DMS 273 (cell line): ENCODE results near the gene RNGTT.
"Not testable (repeated sequence)": the region's sequence is repeated elsewhere in the genome, so short reads cannot be mapped to it uniquely, and the experiment has no call there.

Source experiments
- DNase-seq: peaks from one replicate; lab custom pipeline; 2025; ENCODE audit not compliant: unreplicated experiment; lab: John Stamatoyannopoulos, UW

RNGTT gene

GRCh38 chr6:88823998-88824397 lies 139.4 kb downstream of the RNGTT start:
- DNase-seq: no peak

- DNase-seq: no peak
These were observed 147.9 kb downstream of the RNGTT start for GRCh38 chr6:88815491-88815890.

GRCh38 chr6:88814909-88815308 lies 148.5 kb downstream of the RNGTT start:
- no peak for DNase-seq

GRCh38 chr6:88813045-88813444 lies 150.4 kb downstream of the RNGTT start:
- DNase-seq: no peak

- no peak for DNase-seq
These were observed 152.7 kb downstream of the RNGTT start for GRCh38 chr6:88810701-88811100.

- DNase-seq: no peak
These were observed 153.3 kb downstream of the RNGTT start for GRCh38 chr6:88810089-88810488.

GRCh38 chr6:88808381-88808780 lies 155.0 kb downstream of the RNGTT start:
- DNase-seq: no peak

GRCh38 chr6:88807622-88808021 lies 155.8 kb downstream of the RNGTT start:
- no peak for DNase-seq

GRCh38 chr6:88806728-88807127 lies 156.7 kb downstream of the RNGTT start:
- DNase-seq: no peak

GRCh38 chr6:88804701-88805100 lies 158.7 kb downstream of the RNGTT start:
- no peak for DNase-seq

- no peak for DNase-seq
These were observed 177.9 kb downstream of the RNGTT start for GRCh38 chr6:88785478-88785877.

GRCh38 chr6:88780714-88781389 lies 182.6 kb downstream of the RNGTT start:
- peak; percentile 84 for DNase-seq

- no peak for DNase-seq
These were observed 187.4 kb downstream of the RNGTT start for GRCh38 chr6:88775866-88776571.

GRCh38 chr6:88768114-88768513 lies 195.3 kb downstream of the RNGTT start:
- DNase-seq: not testable (repeated sequence)

- no peak for DNase-seq
These were observed 199.3 kb downstream of the RNGTT start for GRCh38 chr6:88764081-88764480.

- no peak for DNase-seq
These were observed 200.3 kb downstream of the RNGTT start for GRCh38 chr6:88763160-88763559.

GRCh38 chr6:88761237-88762031 lies 202.0 kb downstream of the RNGTT start:
- DNase-seq: no peak

- DNase-seq: no peak
These were observed 203.3 kb downstream of the RNGTT start for GRCh38 chr6:88760091-88760490.

- DNase-seq: no peak
These were observed 212.5 kb downstream of the RNGTT start for GRCh38 chr6:88750936-88751335.

- no peak for DNase-seq
These were observed 213.6 kb downstream of the RNGTT start for GRCh38 chr6:88749849-88750248.

GRCh38 chr6:88748141-88748540 lies 215.3 kb downstream of the RNGTT start:
- DNase-seq: no peak

GRCh38 chr6:88741939-88742338 lies 221.5 kb downstream of the RNGTT start:
- no peak for DNase-seq
